Esophagus muscularis mucosa (tissue), 4 donors: Measurements from ENCODE around the gene SAMD4B. TPM values are rescaled to one million over a fixed set of nuclear protein-coding genes. Genes with fewer than 3 reads are reported as not detected.

Experiments used
- DNase-seq: peaks from one replicate; pipeline ENCODE4 v3.0.0-alpha.2; 2017; ENCODE audit errors: extremely low spot score
- H3K27ac ChIP-seq, 4 donors: fragments of 200-600 bp; sonication (generic); replicated peaks in 1 of 4; 1 replicate in 3 of 4; 2 replicates in 1 of 4; pipeline ENCODE4 v1.5.1; 2016 to 2019; ENCODE audit warnings: mild to moderate bottlenecking in 1 of 4
- H3K27me3 ChIP-seq, 4 donors: fragments of 200-600 bp; sonication (generic); one replicate each; pipeline versions ENCODE4 v1.5.1 to v1.6.0; 2016 to 2019
- H3K36me3 ChIP-seq, 4 donors: fragments of 200-600 bp; sonication (generic); one replicate each; pipeline ENCODE4 v1.5.1; 2016 to 2019
- H3K4me1 ChIP-seq, 4 donors: fragments of 200-600 bp; sonication (generic); one replicate each; pipeline ENCODE4 v1.5.1; 2016 to 2019
- H3K4me3 ChIP-seq, 4 donors: fragments of 200-600 bp; sonication (generic); 1 replicate in 2 of 4; 2 replicates in 2 of 4; pipeline ENCODE4 v1.5.1; 2016 to 2019; ENCODE audit warnings: mild to moderate bottlenecking in 4 of 4, moderate library complexity in 1 of 4
- H3K9me3 ChIP-seq, 4 donors: fragments of 200-600 bp; sonication (generic); 1 replicate in 3 of 4; 2 replicates in 1 of 4; pipeline ENCODE4 v1.5.1; 2016 to 2019
- EP300 ChIP-seq: sonication (generic); formaldehyde crosslinking; IDR thresholded peaks from one replicate; pipeline ENCODE4 v1.6.1; 2017; ENCODE audit warnings: antibody characterized with exemption
- POLR2A ChIP-seq: fragments of 450-650 bp; IDR thresholded peaks from one replicate; pipeline ENCODE4 v1.6.1; 2017; ENCODE audit warnings: antibody characterized with exemption, moderate library complexity, mild to moderate bottlenecking, low read depth
- POLR2AphosphoS5 ChIP-seq, 2 donors: sonication (generic); formaldehyde crosslinking; IDR thresholded peaks; one replicate each; pipeline ENCODE4 v1.6.1; 2017; ENCODE audit warnings: antibody characterized with exemption in 2 of 2
- WGBS: methylation state at CpG from one replicate; pipeline ENCODE4 v1.1.5; 2018; 5-methylcytosine and 5-hydroxymethylcytosine counted together
- intact Hi-C: fragments of 100-400 bp; cut with DNase I; formaldehyde crosslinking; loops from one replicate; pipeline ENCODE4 v1.15.1; 2023
- total RNA-seq, 4 donors: library from RNA; depleted of rRNA; stranded (reverse); fragments of >200 nt; gene quantifications; one replicate each; pipeline versions ENCODE4 v1.1.0 to v1.2.1, GENCODE V29; 2016
- TF ChIP-seq, protein P1 (sequence below), 3 experiments: fragments of 200-600 bp in 2 of 3; fragments of 450-650 bp in 1 of 3; sonication (generic) in 2 of 3; IDR thresholded peaks; one replicate each; pipeline ENCODE4 v1.5.1; 2017 to 2019; ENCODE audit warnings: antibody characterized with exemption in 3 of 3, mild to moderate bottlenecking in 2 of 3, moderate library complexity in 1 of 3

SAMD4B gene
- total RNA-seq, 4 donors from 2014 or later: 59.8 to 138 (median 104) TPM

GRCh38 chr19:39430675-39431593 lies 88.7 kb downstream of the SAMD4B start:
- Histone ChIP-seq H3K27me3 (no peaks in the 10 kb centered on the region), H3K4me1 (peaks cover 39 to 61% (median 57%) of the 10 kb centered on the region in 4 donors), H3K4me3 (peak overlapping the region in 1 of 4 donors; percentile 12), H3K36me3 (peaks cover 28 to 43% (median 37%) of the 10 kb centered on the region in 4 donors), H3K27ac (peak overlapping the region; percentile 66 to 88 (median 75)), H3K9me3 (no peaks in the 10 kb centered on the region)
- no peak for DNase-seq
- TF ChIP-seq POLR2AphosphoS5 (IDR thresholded peaks at IDR 0.05): peak; percentile 62 to 63
- TF ChIP-seq EP300: peak; percentile 52
- TF ChIP-seq, protein P1, sequence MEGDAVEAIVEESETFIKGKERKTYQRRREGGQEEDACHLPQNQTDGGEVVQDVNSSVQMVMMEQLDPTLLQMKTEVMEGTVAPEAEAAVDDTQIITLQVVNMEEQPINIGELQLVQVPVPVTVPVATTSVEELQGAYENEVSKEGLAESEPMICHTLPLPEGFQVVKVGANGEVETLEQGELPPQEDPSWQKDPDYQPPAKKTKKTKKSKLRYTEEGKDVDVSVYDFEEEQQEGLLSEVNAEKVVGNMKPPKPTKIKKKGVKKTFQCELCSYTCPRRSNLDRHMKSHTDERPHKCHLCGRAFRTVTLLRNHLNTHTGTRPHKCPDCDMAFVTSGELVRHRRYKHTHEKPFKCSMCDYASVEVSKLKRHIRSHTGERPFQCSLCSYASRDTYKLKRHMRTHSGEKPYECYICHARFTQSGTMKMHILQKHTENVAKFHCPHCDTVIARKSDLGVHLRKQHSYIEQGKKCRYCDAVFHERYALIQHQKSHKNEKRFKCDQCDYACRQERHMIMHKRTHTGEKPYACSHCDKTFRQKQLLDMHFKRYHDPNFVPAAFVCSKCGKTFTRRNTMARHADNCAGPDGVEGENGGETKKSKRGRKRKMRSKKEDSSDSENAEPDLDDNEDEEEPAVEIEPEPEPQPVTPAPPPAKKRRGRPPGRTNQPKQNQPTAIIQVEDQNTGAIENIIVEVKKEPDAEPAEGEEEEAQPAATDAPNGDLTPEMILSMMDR (IDR thresholded peaks at IDR 0.05): no peak
- TF ChIP-seq POLR2A: no peak
- WGBS: 72% methylated on average over 25 of the region's 25 CpGs
- intact Hi-C loops: no loop called here

GRCh38 chr19:39432677-39433025 lies 90.4 kb downstream of the SAMD4B start:
- intact Hi-C loops: no loop called here
- no peak overlapping the region for H3K4me3 ChIP-seq

GRCh38 chr19:39433480-39434079 lies 91.4 kb downstream of the SAMD4B start:
- Histone ChIP-seq H3K9me3 (no peaks in the 10 kb centered on the region), H3K4me1 (peaks cover 38 to 56% (median 54%) of the 10 kb centered on the region in 4 donors), H3K27me3 (no peaks in the 10 kb centered on the region), H3K27ac (peak overlapping the region in 3 of 4 donors; percentile 8 to 95 (median 24)), H3K4me3 (no peak overlapping the region), H3K36me3 (peaks cover 28 to 43% (median 37%) of the 10 kb centered on the region in 4 donors)
- WGBS: 95% methylated on average over 8 of the region's 8 CpGs
- DNase-seq: no peak
- intact Hi-C loops: no loop called here
- TF ChIP-seq, protein P1 (IDR thresholded peaks at IDR 0.05): no peak
- TF ChIP-seq EP300 (no peak), POLR2AphosphoS5 (IDR thresholded peaks at IDR 0.05) (no peak), POLR2A (no peak)

More at GRCh38 chr19:39432677-39433025, 90.4 kb downstream of the SAMD4B start:
- Histone ChIP-seq H3K4me1 (peaks cover 47 to 65% (median 63%) of the 10 kb centered on the region in 4 donors), H3K27me3 (no peaks in the 10 kb centered on the region), H3K27ac (no peak overlapping the region), H3K36me3 (peaks cover 28 to 43% (median 37%) of the 10 kb centered on the region in 4 donors), H3K9me3 (no peaks in the 10 kb centered on the region)
- WGBS: 95% methylated on average over 8 of the region's 8 CpGs
- TF ChIP-seq POLR2A: no peak
- no peak for TF ChIP-seq EP300
- TF ChIP-seq, protein P1 (IDR thresholded peaks at IDR 0.05): no peak
- no peak for TF ChIP-seq POLR2AphosphoS5 (IDR thresholded peaks at IDR 0.05)
- no peak for DNase-seq

DNA sequence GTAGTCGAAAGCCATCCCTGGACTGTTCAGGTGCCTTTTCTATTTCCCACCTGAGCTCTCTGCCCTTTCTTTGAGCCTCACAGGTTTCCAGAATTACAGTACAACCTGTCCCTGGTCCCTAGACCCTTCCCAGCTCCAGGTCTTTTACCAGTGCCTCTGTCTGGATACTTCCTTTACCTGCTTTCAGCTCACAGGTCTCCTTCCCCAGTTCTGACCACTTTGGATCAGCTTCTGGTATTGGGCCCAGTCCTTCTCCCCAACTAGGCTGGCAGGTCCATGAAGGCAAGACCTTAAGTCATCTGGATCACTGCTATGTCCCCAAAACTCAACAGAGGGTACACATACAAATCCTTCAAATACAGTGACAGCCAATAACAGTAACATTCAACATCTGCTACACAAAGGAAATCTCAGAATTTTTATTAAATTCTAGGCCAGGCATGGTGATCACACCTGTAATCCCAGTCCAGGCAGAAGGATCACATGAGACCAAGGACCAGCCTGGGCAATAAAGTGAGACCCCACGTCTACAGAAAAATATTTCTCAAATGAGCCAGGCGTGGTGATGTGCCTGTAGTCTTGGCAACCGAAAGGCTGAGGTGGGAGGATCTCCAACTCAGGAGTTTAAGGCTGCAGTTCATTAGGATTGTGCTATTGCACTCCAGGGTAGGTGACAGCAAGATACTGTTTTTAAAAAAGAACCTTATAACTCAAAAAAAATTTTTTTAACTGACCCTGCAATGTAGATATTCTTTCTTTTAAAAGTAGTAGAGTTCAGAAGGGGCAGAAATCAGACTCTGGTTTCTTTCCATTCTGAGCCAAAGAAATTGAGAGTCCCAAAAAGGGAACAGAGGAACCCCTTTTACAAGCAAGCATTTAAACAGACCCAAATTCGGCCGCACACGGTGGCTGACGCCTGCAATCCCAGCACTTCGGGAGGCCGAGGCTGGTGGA lies 92.2 kb downstream of the SAMD4B start:
- Histone ChIP-seq H3K27me3 (no peaks in the 10 kb centered on the region), H3K4me3 (peak overlapping the region; percentile 76 to 84 (median 82)), H3K36me3 (peaks cover 28 to 43% (median 37%) of the 10 kb centered on the region in 4 donors), H3K4me1 (peaks cover 30 to 48% (median 46%) of the 10 kb centered on the region in 4 donors), H3K27ac (peak overlapping the region; percentile 24 to 95 (median 84)), H3K9me3 (no peaks in the 10 kb centered on the region)
- TF ChIP-seq EP300: no peak
- TF ChIP-seq, protein P1 (IDR thresholded peaks at IDR 0.05): no peak
- no peak for TF ChIP-seq POLR2A
- no peak for TF ChIP-seq POLR2AphosphoS5 (IDR thresholded peaks at IDR 0.05)
- DNase-seq: no peak
- 51% methylated on average over 10 of the region's 10 CpGs for WGBS
- intact Hi-C loops: no loop called here
